Thymus (tissue), 14 donors: ENCODE results near the gene ESAM. TPM values are rescaled to one million over a fixed set of nuclear protein-coding genes. Genes with fewer than 3 reads are reported as not detected.
A peak's percentile ranks its signal among the peaks of the same experiment; 100 is the strongest.

Experiments
- DNase-seq, 9 donors: peaks; one replicate each; pipeline ENCODE4 v3.0.0-alpha.2; 2013; ENCODE audit warnings: low spot score in 9 of 9, low read depth in 6 of 9, missing footprints in 1 of 9
- H3K27ac ChIP-seq, 2 donors: one replicate each; pipeline ENCODE4 v1.5.1; 2013; ENCODE audit warnings: control low read depth in 1 of 2, low read depth in 1 of 2, low read length in 1 of 2, mild to moderate bottlenecking in 1 of 2, moderate library complexity in 1 of 2
- H3K27me3 ChIP-seq, 2 donors: one replicate each; pipeline ENCODE4 v1.5.1; 2013; ENCODE audit warnings: low read length in 1 of 2; ENCODE audit not compliant: control insufficient read depth in 2 of 2, insufficient read depth in 1 of 2
- H3K36me3 ChIP-seq, 2 donors: one replicate each; pipeline ENCODE4 v1.5.1; 2013; ENCODE audit warnings: low read length in 1 of 2, mild to moderate bottlenecking in 1 of 2, moderate library complexity in 1 of 2; ENCODE audit not compliant: control insufficient read depth in 2 of 2, insufficient read depth in 2 of 2
- H3K4me1 ChIP-seq, 2 donors: one replicate each; pipeline ENCODE4 v1.5.1; 2013; ENCODE audit warnings: low read length in 2 of 2; ENCODE audit not compliant: control insufficient read depth in 2 of 2, insufficient read depth in 2 of 2
- H3K4me3 ChIP-seq, 2 donors: one replicate each; pipeline ENCODE4 v1.5.1; 2013; ENCODE audit warnings: low read length in 2 of 2, control low read depth in 1 of 2, mild to moderate bottlenecking in 1 of 2
- H3K9me3 ChIP-seq, 2 donors: one replicate each; pipeline ENCODE4 v1.5.1; 2013; ENCODE audit warnings: low read length in 1 of 2, mild to moderate bottlenecking in 1 of 2; ENCODE audit not compliant: control insufficient read depth in 2 of 2, insufficient read depth in 1 of 2
- whole genome bisulfite sequencing: extraction: QIAGEN DNeasy Blood & Tissue Kit; methylation state at CpG from one replicate; pipeline ENCODE4 v1.1.7; 2013; 5-methylcytosine and 5-hydroxymethylcytosine counted together
- long read RNA-seq, 10 donors: transcript quantifications; one replicate each; lab custom pipeline, GENCODE V29; 2026
- polyA plus RNA-seq: library from polyadenylated mRNA; stranded (reverse); fragments of 200-250 nt; gene quantifications from one replicate; pipeline ENCODE4 v1.2.3, GENCODE V29; 2013
- total RNA-seq: library from RNA; stranded (reverse); fragments of 120-200 nt; gene quantifications from one replicate; pipeline ENCODE4 v1.2.4, GENCODE V29; 2013
- donor health status: healthy.

The ESAM gene, protein sequence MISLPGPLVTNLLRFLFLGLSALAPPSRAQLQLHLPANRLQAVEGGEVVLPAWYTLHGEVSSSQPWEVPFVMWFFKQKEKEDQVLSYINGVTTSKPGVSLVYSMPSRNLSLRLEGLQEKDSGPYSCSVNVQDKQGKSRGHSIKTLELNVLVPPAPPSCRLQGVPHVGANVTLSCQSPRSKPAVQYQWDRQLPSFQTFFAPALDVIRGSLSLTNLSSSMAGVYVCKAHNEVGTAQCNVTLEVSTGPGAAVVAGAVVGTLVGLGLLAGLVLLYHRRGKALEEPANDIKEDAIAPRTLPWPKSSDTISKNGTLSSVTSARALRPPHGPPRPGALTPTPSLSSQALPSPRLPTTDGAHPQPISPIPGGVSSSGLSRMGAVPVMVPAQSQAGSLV
- total RNA-seq (3.6 TPM), polyA plus RNA-seq (21.7 TPM)
- long read RNA-seq, donor 1 = 0 reads
- long read RNA-seq, donor 2 = 0 reads
- long read RNA-seq, donor 3, partial matches to known transcripts = 0 of 3 reads
- long read RNA-seq, donor 3, other reads (novel, unspliced or antisense) = 0 of 3 reads
- long read RNA-seq, donor 4, partial matches to known transcripts = 0 of 4 reads
- long read RNA-seq, donor 4, other reads (novel, unspliced or antisense) = 0 of 4 reads
- long read RNA-seq, donor 5, transcript ESAM-201 (7 exons, 1,826 nt) = major isoform, 11 of 12 reads
- long read RNA-seq, donor 5, partial matches to known transcripts = 0 of 12 reads
- long read RNA-seq, donor 5, other reads (novel, unspliced or antisense) = 0 of 12 reads
- long read RNA-seq, donor 6, partial matches to known transcripts = 0 of 1 reads
- long read RNA-seq, donor 6, other reads (novel, unspliced or antisense) = 0 of 1 reads
- long read RNA-seq, donor 7, partial matches to known transcripts = 0 of 3 reads
- long read RNA-seq, donor 7, other reads (novel, unspliced or antisense) = 0 of 3 reads
- long read RNA-seq, donor 8 = 0 reads
- long read RNA-seq, donor 9, partial matches to known transcripts = 0 of 4 reads
- long read RNA-seq, donor 9, other reads (novel, unspliced or antisense) = 0 of 4 reads
- long read RNA-seq, donor 10, partial matches to known transcripts = 0 of 5 reads
- long read RNA-seq, donor 10, other reads (novel, unspliced or antisense) = 0 of 5 reads

- peak in 2 of 9 donors; percentile 33 to 46 for DNase-seq
- 1% methylated on average over 55 of the region's 55 CpGs for WGBS
- peak within 1 kb of the TSS; percentile 36 to 46 for H3K4me3 ChIP-seq
- peaks cover 0 to 12% of the 10 kb centered on the region in 2 donors for H3K9me3 ChIP-seq
- H3K4me1 ChIP-seq = peaks cover 19 to 51% of the 10 kb centered on the region in 2 donors
- H3K27ac ChIP-seq = peak within 1 kb of the TSS in 1 of 2 donors; percentile 31
- H3K27me3 ChIP-seq = peaks cover 55 to 62% of the 10 kb centered on the region in 2 donors
- H3K36me3 ChIP-seq = peaks cover under 1 to 2% of the 10 kb centered on the region in 2 donors
Measured at GRCh38 chr11:124762105-124762623, at the start of gene ESAM. Gene ESAM (minus strand): TSS chr11:124762290. CDS start chr11:124762154, 136 bp downstream.

GRCh38 chr11:124811399-124812125 is 49.5 kb upstream of the ESAM start:
- Histone ChIP-seq H3K27me3 (peaks cover 0 to 3% of the 10 kb centered on the region in 2 donors), H3K36me3 (no peaks in the 10 kb centered on the region), H3K4me1 (no peaks in the 10 kb centered on the region), H3K4me3 (no peak overlapping the region), H3K9me3 (no peaks in the 10 kb centered on the region), H3K27ac (no peak overlapping the region)
- WGBS = 90% methylated on average over 10 of the region's 10 CpGs
- DNase-seq = no peak

GRCh38 chr11:124807660-124808270 is 45.7 kb upstream of the ESAM start:
- Histone ChIP-seq H3K36me3 (no peaks in the 10 kb centered on the region), H3K4me3 (no peak overlapping the region), H3K27me3 (peaks cover 0 to 9% of the 10 kb centered on the region in 2 donors), H3K4me1 (no peaks in the 10 kb centered on the region), H3K9me3 (no peaks in the 10 kb centered on the region), H3K27ac (no peak overlapping the region)
- no peak for DNase-seq
- 96% methylated on average over 6 of the region's 6 CpGs for WGBS

DNA sequence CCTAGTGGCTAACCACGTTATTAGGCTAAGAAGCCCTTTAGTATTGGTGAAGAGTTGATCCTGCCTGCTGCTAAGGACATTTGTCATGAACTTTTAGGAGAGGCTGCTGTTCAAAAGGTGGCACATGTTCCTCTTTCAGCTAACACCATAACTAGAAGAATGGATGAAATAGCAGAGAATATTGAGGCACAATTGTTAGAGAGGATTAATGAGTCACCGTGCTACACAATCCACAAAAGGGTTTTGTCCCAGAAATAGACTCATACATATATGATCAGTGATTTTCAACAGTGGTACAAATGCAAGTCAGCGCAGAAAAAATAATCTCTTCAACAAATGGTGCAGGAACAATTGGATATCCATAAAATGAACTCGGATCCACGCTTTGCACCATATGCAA is 45.1 kb upstream of the ESAM start:
- Histone ChIP-seq H3K9me3 (no peaks in the 10 kb centered on the region), H3K27me3 (peaks cover 0 to 13% of the 10 kb centered on the region in 2 donors), H3K27ac (no peak overlapping the region), H3K4me1 (no peaks in the 10 kb centered on the region), H3K36me3 (no peaks in the 10 kb centered on the region), H3K4me3 (no peak overlapping the region)
- 96% methylated on average over 5 of the region's 5 CpGs for WGBS
- no peak for DNase-seq

GRCh38 chr11:124804884-124805283 is 42.8 kb upstream of the ESAM start:
- 96% methylated on average over 3 of the region's 3 CpGs for WGBS

DNA sequence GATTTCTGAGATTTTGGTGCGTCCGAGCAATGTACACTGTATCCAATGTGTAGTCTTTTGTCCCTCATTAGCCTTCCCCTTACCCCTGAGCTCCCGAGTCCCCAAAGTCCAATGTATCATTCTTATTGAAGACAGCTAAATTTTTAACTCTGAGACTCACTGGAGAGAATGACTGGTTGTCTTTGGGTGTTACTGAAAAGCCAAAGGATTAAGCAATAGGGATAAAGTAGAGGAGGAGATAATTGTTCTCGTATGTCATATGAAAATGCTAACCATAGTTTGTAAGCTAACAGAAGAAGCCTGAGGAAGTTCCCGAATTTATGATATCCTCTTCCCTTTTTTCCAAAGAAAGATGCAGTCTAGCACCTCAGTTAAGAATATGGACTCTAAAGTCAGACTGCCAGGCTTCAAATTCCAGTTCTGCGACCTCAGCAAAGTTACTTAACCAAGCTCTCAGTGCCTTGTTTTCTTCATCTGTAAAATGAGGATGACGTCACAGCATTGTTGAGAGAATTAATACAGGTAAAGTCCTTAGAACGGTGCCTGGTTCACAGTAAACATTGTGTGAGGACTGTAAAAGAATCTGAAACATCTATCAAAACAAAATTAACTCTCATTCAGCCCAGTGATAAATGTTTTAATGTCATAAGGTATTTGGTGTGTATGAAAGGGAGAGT is 39.7 kb upstream of the ESAM start:
- H3K4me3 ChIP-seq = no peak overlapping the region
- H3K9me3 ChIP-seq = no peaks in the 10 kb centered on the region
- 90% methylated on average over 8 of the region's 8 CpGs for WGBS
- no peak overlapping the region for H3K27ac ChIP-seq
- no peak for DNase-seq
- H3K27me3 ChIP-seq = peaks cover 0 to 19% of the 10 kb centered on the region in 2 donors
- no peaks in the 10 kb centered on the region for H3K36me3 ChIP-seq
- peaks cover 6 to 19% of the 10 kb centered on the region in 2 donors for H3K4me1 ChIP-seq

More at GRCh38 chr11:124804884-124805283, 42.8 kb upstream of the ESAM start:
- H3K4me1 ChIP-seq = peaks cover 0 to 7% of the 10 kb centered on the region in 2 donors
- no peak for DNase-seq
- H3K9me3 ChIP-seq = no peaks in the 10 kb centered on the region
- no peak overlapping the region for H3K4me3 ChIP-seq
- peaks cover 0 to 22% of the 10 kb centered on the region in 2 donors for H3K27me3 ChIP-seq
- no peak overlapping the region for H3K27ac ChIP-seq
- no peaks in the 10 kb centered on the region for H3K36me3 ChIP-seq

DNA sequence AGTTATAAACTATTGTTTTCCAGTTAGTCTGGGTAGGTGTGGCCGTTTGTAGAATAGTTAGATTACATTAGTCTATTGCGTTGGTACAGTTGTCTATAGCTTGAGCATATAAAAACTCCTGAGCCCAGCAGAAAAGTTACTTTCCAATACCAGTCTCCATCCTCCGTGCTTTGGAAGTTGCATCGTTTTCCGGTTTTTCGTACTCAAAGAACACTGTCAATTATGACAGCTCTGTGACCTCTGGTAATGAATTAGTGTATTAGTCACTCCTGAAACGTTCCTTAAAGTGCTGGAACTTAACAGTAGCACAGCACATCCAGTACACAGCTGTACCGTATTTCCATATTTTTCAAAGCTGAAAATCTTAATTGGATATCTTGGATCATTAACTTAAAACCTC is 38.9 kb upstream of the ESAM start:
- H3K27ac ChIP-seq = peak overlapping the region in 1 of 2 donors; percentile 98
- H3K36me3 ChIP-seq = no peaks in the 10 kb centered on the region
- H3K4me1 ChIP-seq = peaks cover 6 to 19% of the 10 kb centered on the region in 2 donors
- peaks cover 0 to 19% of the 10 kb centered on the region in 2 donors for H3K27me3 ChIP-seq
- no peak for DNase-seq
- H3K9me3 ChIP-seq = no peaks in the 10 kb centered on the region
- WGBS = 14% methylated on average over 8 of the region's 8 CpGs
- H3K4me3 ChIP-seq = peak overlapping the region; percentile 79 to 100
